GM20431 (cell line): ENCODE results near the gene ZNRD2.

Experiments used
- in situ Hi-C: fragments of 300-500 bp; cut with MseI, MboI; formaldehyde crosslinking; loops from one replicate; pipeline ENCODE4 v1.15.0; 2020; ENCODE audit warnings: low sequenced_read_pairs; ENCODE audit not compliant: unreplicated experiment

ZNRD2 gene

GRCh38 chr11:65617990-65618751, 47.9 kb downstream of the ZNRD2 start:
- in situ Hi-C loops: no loop called here

GRCh38 chr11:65618763-65619162, 48.5 kb downstream of the ZNRD2 start:
- in situ Hi-C loops: no loop called here

GRCh38 chr11:65619281-65619928, 49.1 kb downstream of the ZNRD2 start:
- in situ Hi-C loops: no loop called here

- in situ Hi-C loops: no loop called here
Measured at GRCh38 chr11:65620666-65621065, 50.4 kb downstream of the ZNRD2 start.

GRCh38 chr11:65621460-65621859, 51.2 kb downstream of the ZNRD2 start:
- in situ Hi-C loops: no loop called here
